Pancreas (tissue), 10 donors: Measurements from ENCODE around the gene FADS3. TPM values are rescaled to one million over a fixed set of nuclear protein-coding genes. Genes with fewer than 3 reads are reported as not detected.

Source experiments
- ATAC-seq, 4 donors: fragments of 200-7000 bp; cut with Tn5 transposase; one replicate each; pipeline versions ENCODE4 v1.8.0 to v1.9.1; 2020; ENCODE audit warnings: mild to moderate bottlenecking in 4 of 4, moderate library complexity in 4 of 4
- DNase-seq, 6 donors: peaks; one replicate each; pipeline ENCODE4 v3.0.0-alpha.2; 2020
- FAIRE-seq: peaks from 2 replicates; lab custom pipeline; 2012; peaks lifted over from hg19 to GRCh38; lab: Jason Lieb, UNC
- H3K27ac ChIP-seq, 4 donors: fragments of 200-600 bp; sonication (generic); 1 replicate in 3 of 4; 2 replicates in 1 of 4; pipeline versions ENCODE4 v1.5.0 to v1.8.0; 2020
- H3K27me3 ChIP-seq, 4 donors: fragments of 200-600 bp; one replicate each; pipeline ENCODE4 v1.8.0; 2021
- H3K36me3 ChIP-seq, 3 donors: fragments of 200-600 bp; sonication (generic) in 1 of 3; one replicate each; pipeline versions ENCODE4 v1.5.0 to v1.8.0; 2020 to 2021
- H3K4me1 ChIP-seq, 3 donors: fragments of 200-600 bp; one replicate each; pipeline ENCODE4 v1.8.0; 2021
- H3K4me3 ChIP-seq, 4 donors: fragments of 200-600 bp; sonication (generic) in 2 of 4; one replicate each; pipeline versions ENCODE4 v1.5.0 to v1.8.0; 2020 to 2021
- H3K9me3 ChIP-seq, 4 donors: fragments of 200-600 bp; one replicate each; pipeline ENCODE4 v1.8.0; 2021
- CTCF ChIP-seq, 4 donors: fragments of 200-600 bp; sonication (generic) in 3 of 4; IDR thresholded peaks; one replicate each; pipeline versions ENCODE4 v1.5.0 to v1.8.0; 2021; ENCODE audit warnings: antibody characterized with exemption in 4 of 4
- WGBS, 2 donors: extraction: QIAGEN DNeasy Blood & Tissue Kit; methylation state at CpG; one replicate each; pipeline ENCODE4 v1.1.7; 2013; 5-methylcytosine and 5-hydroxymethylcytosine counted together
- intact Hi-C, 3 donors: fragments of 100-400 bp; cut with DNase I; formaldehyde crosslinking; loops; one replicate each; pipeline versions ENCODE4 v1.11.1 to v1.14.2; 2022
- polyA plus RNA-seq, 2 donors: library from polyadenylated mRNA; stranded (reverse); fragments of 200-250 nt; gene quantifications; one replicate each; pipeline ENCODE4 v1.2.3, GENCODE V29; 2013
- total RNA-seq, 6 donors: library from RNA; stranded (reverse); fragmentation: NEBNext Ultra II Directional in 4 of 6; extraction: Animal tissue kit (Norgen Biotek cat#: 25700) in 4 of 6; gene quantifications; one replicate each; pipeline versions ENCODE4 v1.2.1 to v1.2.4, GENCODE V29; 2021 to 2023
- donor health status: healthy with polysubstance abuse.
- donor health status: DM: no; HTN: no; CAD: no; lungs with moderate emphysema.
- donor health status: DM: no; HTN: no; CAD: no.
- donor health status: control.
- donor health status: control.
- donor health status: Bipolar disorder and iron deficiency.
- donor health status: DM: yes; HTN: yes; CAD: no.
- donor health status: DM: no; HTN: no; CAD: no.
- donor health status: DM: no; HTN: no; CAD: no.
- donor health status: DM: yes; HTN: yes; CAD: no.

Gene FADS3
- total and polyA plus RNA-seq, 8 donors = 11.2 to 42.7 (median 19.9) TPM

GRCh38 chr11:61901397-61901796 lies 10.1 kb upstream of the FADS3 start:
- WGBS, 2 donors = 85% methylated on average over 10 of the region's 10 CpGs
- FAIRE-seq (no peak), ATAC-seq (no peak), DNase-seq (peak in 1 of 6 donors; percentile 34)
- H3K27ac ChIP-seq = no peak overlapping the region
- no peak overlapping the region for H3K4me3 ChIP-seq
- no peaks in the 10 kb centered on the region for H3K9me3 ChIP-seq
- TF ChIP-seq CTCF (IDR thresholded peaks at IDR 0.05) = no peak
- H3K27me3 ChIP-seq = no peaks in the 10 kb centered on the region
- no peaks in the 10 kb centered on the region for H3K4me1 ChIP-seq
- intact Hi-C loops = loop anchor here in 1 of 3 donors (10.0 kb wide), 1 partner anchor 163 kb away; no protein-coding TSS in a partner anchor
- no peaks in the 10 kb centered on the region for H3K36me3 ChIP-seq

- H3K9me3 ChIP-seq = no peaks in the 10 kb centered on the region
- peak in 1 of 6 donors; percentile 69 for DNase-seq
- no peak for FAIRE-seq
- H3K36me3 ChIP-seq = no peaks in the 10 kb centered on the region
- H3K27me3 ChIP-seq = no peaks in the 10 kb centered on the region
- ATAC-seq = no peak
- H3K27ac ChIP-seq = no peak overlapping the region
- intact Hi-C loops = loop anchor here in 1 of 3 donors (10.0 kb wide), 1 partner anchor 165 kb away; no protein-coding TSS in a partner anchor
- WGBS, 2 donors = 86 to 92% methylated on average over 17 of the region's 17 CpGs
- TF ChIP-seq CTCF (IDR thresholded peaks at IDR 0.05) = no peak
- H3K4me1 ChIP-seq = no peaks in the 10 kb centered on the region
- H3K4me3 ChIP-seq = no peak overlapping the region
Observed at GRCh38 chr11:61900251-61900650, 8.9 kb upstream of the FADS3 start.

- Histone ChIP-seq H3K36me3 (no peaks in the 10 kb centered on the region), H3K9me3 (no peaks in the 10 kb centered on the region), H3K27me3 (no peaks in the 10 kb centered on the region), H3K27ac (no peak overlapping the region), H3K4me3 (no peak overlapping the region), H3K4me1 (no peaks in the 10 kb centered on the region)
- ATAC-seq = peak; percentile 80 to 91 (median 89)
- FAIRE-seq = no peak
- WGBS, 2 donors = 31 to 35% methylated on average over 27 of the region's 27 CpGs
- DNase-seq = peak; percentile 66 to 98 (median 87)
- peak; percentile 100 for TF ChIP-seq CTCF (IDR thresholded peaks at IDR 0.05)
- intact Hi-C loops = loop anchor here in 2 of 3 donors (2.0 to 10.0 kb wide), 4 partner anchors 48 to 183 kb away; no protein-coding TSS in a partner anchor
Observed at GRCh38 chr11:61899146-61899841, 7.9 kb upstream of the FADS3 start.

- no peak overlapping the region for H3K4me3 ChIP-seq
- DNase-seq (peak in 1 of 6 donors; percentile 80), FAIRE-seq (no peak), ATAC-seq (peak in 1 of 4 donors; percentile 2)
- TF ChIP-seq CTCF (IDR thresholded peaks at IDR 0.05) = no peak
- H3K36me3 ChIP-seq = no peaks in the 10 kb centered on the region
- no peaks in the 10 kb centered on the region for H3K9me3 ChIP-seq
- no peaks in the 10 kb centered on the region for H3K4me1 ChIP-seq
- H3K27me3 ChIP-seq = no peaks in the 10 kb centered on the region
- WGBS, 2 donors = 66 to 76% methylated on average over 9 of the region's 9 CpGs
- no peak overlapping the region for H3K27ac ChIP-seq
- intact Hi-C loops = loop anchor here in 2 of 3 donors (2.0 to 10.0 kb wide), 4 partner anchors 49 to 184 kb away; no protein-coding TSS in a partner anchor
Observed at GRCh38 chr11:61898247-61898582, 6.9 kb upstream of the FADS3 start.
